WI38 (cell line): ENCODE data around the gene PUS10.

Source experiments
- H3K4me3 ChIP-seq: 2 replicates; pipeline ENCODE4 v1.5.1; 2011; ENCODE audit warnings: low read depth, mild to moderate bottlenecking, control low read depth, low read length
- TF ChIP-seq, protein P1 (sequence below): IDR thresholded peaks from 2 replicates; pipeline ENCODE4 v1.5.1; 2012; ENCODE audit warnings: low read depth, mild to moderate bottlenecking, control low read depth, low read length

PUS10 gene

DNA sequence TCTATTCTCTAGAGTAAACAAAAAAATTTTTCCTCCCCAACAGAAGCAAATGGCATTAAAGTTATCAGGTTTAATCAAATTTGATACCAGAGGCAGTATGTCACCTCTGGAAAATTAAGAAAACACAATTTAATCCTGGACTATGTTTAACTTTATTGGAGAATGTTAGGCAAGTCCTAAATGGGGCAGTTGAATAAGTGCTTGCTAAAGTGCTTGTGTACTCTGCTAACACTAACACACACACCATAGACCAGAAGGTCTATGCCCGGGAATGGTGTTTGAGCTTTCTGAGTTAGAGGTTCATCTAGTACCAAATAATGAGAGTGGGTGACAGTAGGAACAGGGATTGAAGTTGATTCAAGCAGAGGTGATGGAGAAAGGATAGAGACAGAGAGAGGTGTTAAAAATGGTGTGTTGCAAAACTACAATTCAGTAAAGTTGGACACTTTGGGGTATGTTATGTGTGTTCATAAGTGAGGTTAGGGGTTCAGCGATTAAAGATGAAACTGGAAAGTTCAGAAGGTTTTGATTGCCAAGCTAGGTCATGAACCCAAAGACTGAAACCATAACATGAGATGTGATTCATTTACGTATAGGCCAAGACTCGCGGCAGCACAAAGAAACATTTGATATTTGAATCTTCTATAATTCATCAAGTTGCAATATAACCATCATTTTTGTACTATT is 41.0 kb downstream of the PUS10 start:
- H3K4me3 ChIP-seq = no peak overlapping the region
- TF ChIP-seq, protein P1, sequence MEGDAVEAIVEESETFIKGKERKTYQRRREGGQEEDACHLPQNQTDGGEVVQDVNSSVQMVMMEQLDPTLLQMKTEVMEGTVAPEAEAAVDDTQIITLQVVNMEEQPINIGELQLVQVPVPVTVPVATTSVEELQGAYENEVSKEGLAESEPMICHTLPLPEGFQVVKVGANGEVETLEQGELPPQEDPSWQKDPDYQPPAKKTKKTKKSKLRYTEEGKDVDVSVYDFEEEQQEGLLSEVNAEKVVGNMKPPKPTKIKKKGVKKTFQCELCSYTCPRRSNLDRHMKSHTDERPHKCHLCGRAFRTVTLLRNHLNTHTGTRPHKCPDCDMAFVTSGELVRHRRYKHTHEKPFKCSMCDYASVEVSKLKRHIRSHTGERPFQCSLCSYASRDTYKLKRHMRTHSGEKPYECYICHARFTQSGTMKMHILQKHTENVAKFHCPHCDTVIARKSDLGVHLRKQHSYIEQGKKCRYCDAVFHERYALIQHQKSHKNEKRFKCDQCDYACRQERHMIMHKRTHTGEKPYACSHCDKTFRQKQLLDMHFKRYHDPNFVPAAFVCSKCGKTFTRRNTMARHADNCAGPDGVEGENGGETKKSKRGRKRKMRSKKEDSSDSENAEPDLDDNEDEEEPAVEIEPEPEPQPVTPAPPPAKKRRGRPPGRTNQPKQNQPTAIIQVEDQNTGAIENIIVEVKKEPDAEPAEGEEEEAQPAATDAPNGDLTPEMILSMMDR = no peak

GRCh38 chr2:60976256-60976850 is 41.7 kb downstream of the PUS10 start:
- TF ChIP-seq, protein P1 = no peak
- no peak overlapping the region for H3K4me3 ChIP-seq

- no peak overlapping the region for H3K4me3 ChIP-seq
- TF ChIP-seq, protein P1 = no peak
Measured at GRCh38 chr2:60974652-60975051, 43.4 kb downstream of the PUS10 start.

DNA sequence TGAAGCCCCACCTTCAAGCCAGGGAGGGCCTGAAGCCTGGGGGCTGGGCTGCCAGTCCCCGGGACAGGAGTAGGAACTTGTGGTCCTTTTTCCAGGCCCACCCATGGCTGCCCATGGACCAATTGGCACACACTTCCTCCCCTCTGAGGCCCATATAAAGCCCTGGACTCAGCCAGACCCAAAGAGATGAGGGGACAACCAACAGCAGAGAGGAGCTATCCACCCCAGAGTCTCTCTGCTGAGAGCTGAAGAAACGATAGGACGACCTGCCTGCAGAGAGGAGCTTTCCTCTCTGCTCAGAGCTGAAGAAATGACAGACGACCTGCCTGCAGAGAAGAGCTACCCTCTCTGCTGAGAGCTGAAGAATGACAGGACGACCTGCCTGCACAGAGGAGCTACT is 44.4 kb downstream of the PUS10 start:
- TF ChIP-seq, protein P1 = no peak

DNA sequence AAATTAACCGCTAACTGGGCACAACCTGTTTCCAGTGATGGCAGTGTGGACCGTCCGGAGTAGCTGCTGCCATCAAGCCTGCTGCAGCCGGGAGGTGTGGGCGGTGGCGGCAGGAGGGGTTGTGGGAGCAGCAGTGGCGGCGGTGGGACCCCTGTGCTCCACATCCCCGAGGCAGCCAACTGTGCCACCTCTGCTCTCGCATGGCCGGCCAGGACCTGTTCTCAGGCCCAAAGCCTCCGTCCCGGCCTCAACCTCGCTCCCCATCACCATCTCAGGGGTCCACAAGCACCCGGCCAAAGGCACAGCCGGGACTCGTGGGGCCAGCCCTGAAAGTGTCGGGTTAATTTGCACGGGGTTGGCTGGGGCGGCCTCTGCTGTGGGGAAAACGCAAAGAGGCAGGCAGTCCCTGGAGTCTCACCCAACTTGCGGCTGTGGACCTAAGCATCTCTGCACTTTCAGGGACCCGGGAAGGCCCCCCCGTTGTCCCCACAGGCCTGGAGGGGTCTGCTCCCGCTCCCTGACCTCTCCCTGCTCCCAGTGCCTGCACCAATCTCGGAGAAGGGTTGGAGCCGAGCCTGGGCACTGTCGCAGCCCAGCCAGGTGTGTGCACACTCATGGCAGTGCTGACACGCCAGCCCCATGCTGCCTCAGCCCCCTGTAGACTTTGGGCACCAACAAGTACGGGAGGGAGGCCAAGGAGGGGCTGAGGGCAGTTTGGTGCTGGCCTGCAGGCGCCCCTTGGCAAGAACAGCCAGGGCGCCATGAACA is 45.0 kb downstream of the PUS10 start:
- no peak overlapping the region for H3K4me3 ChIP-seq
- TF ChIP-seq, protein P1 = no peak

More for the DNA sequence above, 44.4 kb downstream of the PUS10 start:
- H3K4me3 ChIP-seq = no peak overlapping the region

- TF ChIP-seq, protein P1 = no peak
- no peak overlapping the region for H3K4me3 ChIP-seq
Measured at GRCh38 chr2:60966507-60967405, 51.3 kb downstream of the PUS10 start.
